ENCODE results near the gene POLL.

POLL gene

DNA sequence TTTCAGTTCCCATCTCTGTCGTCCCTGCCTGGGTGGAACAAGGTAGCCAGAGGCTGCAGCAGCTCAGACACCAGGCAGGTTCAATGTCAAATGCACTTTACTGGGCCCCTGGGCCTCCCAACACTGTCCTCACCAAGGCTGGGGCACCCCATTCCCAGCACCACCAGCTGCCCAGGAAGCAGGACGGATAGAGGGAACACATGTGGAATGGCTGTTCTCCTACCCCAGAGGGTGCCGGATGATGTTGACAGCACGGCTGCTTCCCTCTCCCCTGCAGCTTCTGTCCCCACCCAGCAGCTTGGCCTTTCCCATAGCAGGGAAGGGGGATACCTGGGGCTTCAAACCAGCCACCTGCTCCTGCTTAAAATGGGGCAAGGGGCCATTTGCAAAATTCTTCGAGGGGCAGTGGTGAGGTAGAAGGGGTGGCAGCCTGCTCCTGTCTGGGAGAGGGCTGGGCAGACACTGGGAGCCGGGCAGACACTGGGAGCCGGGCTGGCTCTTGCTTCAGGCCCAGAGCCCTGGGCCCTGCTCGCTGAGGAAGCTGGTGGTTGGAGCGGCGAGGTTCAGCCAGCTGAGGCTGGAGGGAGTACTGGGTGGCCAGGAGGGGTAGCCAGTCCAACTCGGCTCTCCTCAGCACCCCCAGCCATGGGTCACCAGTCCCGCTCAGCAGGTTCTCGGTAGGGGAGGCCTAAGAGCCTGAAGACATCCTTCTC lies 9.1 kb downstream of the POLL start:
- peak; percentile 12 for DNase-seq (ENCODE audit: low spot score)
- in situ Hi-C loops (cut with MboI; ENCODE audit: low pct_unique_long_range_greater_than_20kb, low sequenced_read_pairs, unreplicated experiment): no loop called here
- no peak for TF ChIP-seq CTCF (IDR thresholded peaks at IDR 0.05; ENCODE audit: extremely low read depth, insufficient read depth, missing control alignments)

DNA sequence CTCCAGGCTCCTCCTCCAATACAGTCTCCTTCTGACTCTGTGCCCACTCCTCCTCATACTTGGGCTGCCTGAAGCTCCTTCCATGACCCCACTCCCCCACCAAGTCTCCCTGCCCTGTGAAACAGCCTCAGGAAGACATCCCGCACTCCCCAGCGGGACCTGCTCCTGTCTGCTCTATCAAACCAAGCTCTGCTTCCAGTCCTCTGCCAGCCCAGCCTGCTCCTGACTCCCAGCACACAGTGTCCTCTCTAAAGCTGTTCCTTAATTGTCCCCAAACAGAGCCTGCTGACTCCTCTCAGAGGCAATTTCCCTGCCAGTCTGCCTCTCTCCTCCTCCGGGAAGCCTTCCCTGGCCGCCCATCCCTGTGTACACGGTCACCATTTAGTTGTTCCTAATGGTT lies 9.9 kb downstream of the POLL start:
- no peak for TF ChIP-seq CTCF (IDR thresholded peaks at IDR 0.05; ENCODE audit: extremely low read depth, insufficient read depth, missing control alignments)
- in situ Hi-C loops (cut with MboI; ENCODE audit: low pct_unique_long_range_greater_than_20kb, low sequenced_read_pairs, unreplicated experiment): no loop called here
- peak; percentile 15 for DNase-seq (ENCODE audit: low spot score)

DNA sequence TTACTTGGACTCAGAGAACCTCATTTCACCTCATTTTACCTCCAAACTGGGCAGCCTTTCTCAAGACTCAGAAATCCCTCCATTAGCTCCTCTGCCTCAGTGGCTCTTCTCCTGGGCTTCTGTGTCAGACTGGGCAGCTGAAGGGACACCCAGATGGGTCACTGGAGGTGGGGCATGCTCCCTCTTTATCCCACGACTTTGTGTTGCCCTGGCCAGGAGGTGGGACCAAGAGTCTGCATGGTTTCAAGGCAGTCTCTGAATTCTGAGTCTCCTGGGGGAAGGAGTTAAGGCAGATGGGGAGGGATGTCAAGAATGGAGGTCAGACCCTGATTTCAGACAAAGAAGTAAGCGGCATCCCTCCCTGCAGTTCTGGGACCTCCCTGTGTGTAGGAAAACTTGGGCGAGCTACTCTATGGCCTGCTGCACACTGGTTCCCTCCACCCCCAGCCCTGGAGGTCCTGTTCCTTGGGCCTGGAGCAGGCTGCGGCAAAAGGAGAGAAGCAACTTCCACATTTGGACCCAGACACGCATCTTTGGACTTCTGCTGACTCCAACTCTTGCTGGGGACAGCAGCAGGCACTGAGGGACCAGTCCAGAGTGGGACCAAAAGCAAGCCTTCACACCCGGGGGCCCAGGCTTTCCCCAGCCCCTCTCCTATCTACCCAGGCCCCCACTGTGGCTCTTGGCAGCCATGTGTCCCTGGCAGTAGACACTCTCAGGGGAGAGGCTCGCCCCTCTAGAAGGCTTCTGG lies 10.8 kb downstream of the POLL start:
- in situ Hi-C loops (cut with MboI; ENCODE audit: low pct_unique_long_range_greater_than_20kb, low sequenced_read_pairs, unreplicated experiment): no loop called here
- DNase-seq (ENCODE audit: low spot score): peak; percentile 17
- no peak for TF ChIP-seq CTCF (IDR thresholded peaks at IDR 0.05; ENCODE audit: extremely low read depth, insufficient read depth, missing control alignments)

GRCh38 chr10:101576211-101576863 lies 11.7 kb downstream of the POLL start:
- TF ChIP-seq CTCF (IDR thresholded peaks at IDR 0.05; ENCODE audit: extremely low read depth, insufficient read depth, missing control alignments): no peak
- in situ Hi-C loops (cut with MboI; ENCODE audit: low pct_unique_long_range_greater_than_20kb, low sequenced_read_pairs, unreplicated experiment): no loop called here
- DNase-seq (ENCODE audit: low spot score): no peak

GRCh38 chr10:101575580-101576210 lies 12.4 kb downstream of the POLL start:
- in situ Hi-C loops (cut with MboI; ENCODE audit: low pct_unique_long_range_greater_than_20kb, low sequenced_read_pairs, unreplicated experiment): no loop called here
- peak; percentile 18 for DNase-seq (ENCODE audit: low spot score)
- TF ChIP-seq CTCF (IDR thresholded peaks at IDR 0.05; ENCODE audit: extremely low read depth, insufficient read depth, missing control alignments): no peak

GRCh38 chr10:101575091-101575490 lies 13.0 kb downstream of the POLL start:
- TF ChIP-seq CTCF (IDR thresholded peaks at IDR 0.05; ENCODE audit: extremely low read depth, insufficient read depth, missing control alignments): no peak
- in situ Hi-C loops (cut with MboI; ENCODE audit: low pct_unique_long_range_greater_than_20kb, low sequenced_read_pairs, unreplicated experiment): no loop called here
- peak; percentile 24 for DNase-seq (ENCODE audit: low spot score)

All from GM13977 (cell line).